GM19328 (cell line): ENCODE measurements around the gene MDFIC2.
"Not testable (repeated sequence)": the region's sequence is repeated elsewhere in the genome, so short reads cannot be mapped to it uniquely, and the experiment has no call there.

Experiments
- ATAC-seq: cut with Tn5 transposase; IDR thresholded peaks from one replicate; pipeline ENCODE4 v1.9.1; 2021; ENCODE audit warnings: mild to moderate bottlenecking, moderate library complexity; ENCODE audit not compliant: unreplicated experiment

Gene MDFIC2

DNA sequence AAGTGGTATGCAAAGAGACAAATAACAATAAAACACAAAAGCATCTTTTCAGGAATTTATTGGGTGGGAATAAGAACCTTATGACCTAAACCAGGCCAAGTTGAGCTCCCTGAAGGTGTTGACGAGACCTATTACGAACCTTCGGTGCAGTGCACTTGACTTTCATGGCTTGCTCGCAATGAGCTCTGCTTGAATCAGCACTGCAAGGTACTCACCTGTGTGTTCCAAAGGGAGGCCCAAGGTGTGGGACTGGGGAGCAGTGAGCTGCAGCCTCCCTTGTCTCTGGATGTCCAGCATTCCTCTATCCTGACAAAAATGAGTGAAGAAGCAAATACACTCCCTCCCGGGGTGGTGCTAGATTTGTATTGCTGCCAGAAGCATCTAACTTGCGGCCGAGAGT, at the start of gene MDFIC2:
Gene MDFIC2, minus strand, starts transcription at position 303 of the 400 bp plus-strand sequence. CDS start 665 bp downstream, outside the sequence.
- no peak for ATAC-seq

DNA sequence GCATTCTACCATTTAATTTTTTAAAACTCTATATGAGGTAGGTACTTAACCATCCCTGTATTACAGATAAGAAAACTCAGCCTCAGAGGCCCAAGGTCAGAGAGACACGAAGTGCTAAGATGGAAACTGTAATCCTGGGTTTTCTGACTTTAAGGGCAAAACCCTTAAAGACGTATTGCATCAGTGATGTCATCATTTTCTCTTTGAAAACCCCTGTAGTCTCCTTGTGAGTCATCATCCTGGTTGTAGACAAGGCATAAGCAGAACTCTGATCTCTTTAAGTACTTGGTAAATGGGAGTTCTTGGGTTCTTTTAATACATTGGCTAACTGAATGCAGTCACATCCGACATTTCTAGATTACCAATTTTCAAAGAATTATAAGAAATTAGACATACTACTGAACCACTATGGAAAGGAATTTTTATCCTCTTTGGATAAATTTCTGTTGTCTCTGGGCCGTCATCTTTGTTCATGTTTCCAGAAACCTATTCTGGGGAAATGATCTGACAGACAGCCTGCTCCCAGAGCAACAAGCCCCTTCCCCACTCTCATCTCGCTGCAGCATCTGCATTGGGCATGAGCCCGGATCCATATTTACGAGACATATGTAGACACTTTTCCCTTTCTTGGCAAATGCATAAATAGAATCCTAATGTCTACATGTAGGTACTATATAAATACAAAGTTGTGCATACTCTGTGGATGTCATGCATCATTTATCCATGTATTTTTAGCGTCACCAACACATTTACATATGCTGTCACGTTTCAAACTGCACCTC, 48.7 kb upstream of the MDFIC2 start:
- peak; percentile 74 for ATAC-seq

DNA sequence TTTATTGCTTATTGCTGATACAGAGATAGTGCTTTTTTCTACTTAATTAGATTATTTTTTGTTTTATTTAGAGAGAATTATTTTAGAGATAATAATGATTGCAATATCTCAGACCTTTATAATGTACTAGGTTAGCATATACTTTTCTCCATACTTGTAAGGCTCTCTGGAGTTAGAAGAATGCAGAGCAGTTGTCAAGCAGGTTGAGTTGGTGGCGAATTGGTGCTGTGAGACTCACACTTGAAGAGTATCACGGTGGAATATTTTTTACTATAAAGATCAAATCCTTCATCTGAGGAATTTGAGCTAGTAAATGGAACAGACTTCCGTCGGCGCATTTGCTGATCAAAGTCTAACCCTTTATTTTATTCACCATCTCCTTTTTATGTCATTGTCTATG, 47.3 kb upstream of the MDFIC2 start:
- ATAC-seq: no peak

DNA sequence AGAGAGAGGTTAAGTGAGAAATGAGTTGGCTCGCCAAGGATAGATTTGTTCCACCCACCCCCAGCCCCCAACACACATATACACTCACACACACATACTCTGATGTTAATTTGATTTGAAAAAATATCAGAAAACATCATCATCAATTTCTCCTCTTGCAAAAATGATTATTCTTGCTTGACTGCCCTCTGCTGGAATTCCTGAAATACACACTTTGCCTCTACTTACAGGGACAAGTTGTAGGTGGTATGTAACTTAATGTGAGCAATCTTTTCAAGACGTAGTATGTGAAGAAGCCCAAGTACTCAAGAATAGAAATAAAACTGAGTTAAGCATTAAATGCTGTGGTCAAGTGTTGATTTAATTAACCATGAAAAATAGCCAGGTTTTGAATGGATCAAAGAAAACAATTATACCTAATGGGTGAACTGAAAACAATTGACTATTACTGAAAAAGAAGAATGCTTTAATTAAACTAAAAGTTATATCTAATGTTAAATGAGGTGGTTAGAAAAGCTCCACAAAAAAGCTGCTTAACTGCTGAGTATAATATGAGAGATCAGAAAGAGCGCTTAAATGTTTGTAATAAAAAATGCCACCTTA, 46.6 kb upstream of the MDFIC2 start:
- ATAC-seq: no peak

DNA sequence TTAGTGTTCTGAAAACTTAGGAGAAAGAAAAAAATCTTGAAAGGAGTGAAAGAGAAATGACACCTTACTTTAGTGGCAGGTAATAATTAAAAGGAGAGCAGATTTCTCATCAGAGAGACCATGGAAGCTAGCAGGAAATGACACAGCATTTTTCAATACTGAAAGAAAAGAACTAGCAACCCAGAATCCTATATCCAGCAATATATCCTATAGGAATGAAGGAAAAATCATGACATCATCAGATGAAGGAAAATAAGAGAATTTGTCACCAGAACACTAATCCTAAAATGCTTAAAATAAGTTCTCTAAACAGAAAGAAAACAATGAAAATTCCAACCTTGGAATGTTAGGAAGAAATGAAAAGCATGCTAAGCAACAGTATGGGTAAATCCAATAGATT, 39.8 kb upstream of the MDFIC2 start:
- no peak for ATAC-seq

DNA sequence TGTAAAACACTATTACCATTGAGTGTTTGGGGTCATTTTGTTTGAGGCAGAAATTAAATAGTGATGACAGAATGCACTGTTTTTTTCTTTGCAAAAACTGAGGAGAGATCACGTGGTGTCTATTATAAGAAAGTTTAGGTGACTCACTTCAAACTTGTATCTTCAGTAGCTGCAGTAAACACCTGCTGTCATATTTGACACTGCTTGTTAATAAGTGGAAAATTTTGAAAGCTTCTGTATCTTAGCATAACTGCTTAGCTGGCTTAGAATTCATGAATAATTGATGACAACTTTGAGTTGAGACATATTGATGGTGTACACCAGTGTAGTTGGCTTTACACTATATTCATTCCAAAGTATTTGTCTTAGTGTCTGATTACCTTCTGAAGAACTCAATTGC, 29.7 kb upstream of the MDFIC2 start:
- ATAC-seq: no peak

DNA sequence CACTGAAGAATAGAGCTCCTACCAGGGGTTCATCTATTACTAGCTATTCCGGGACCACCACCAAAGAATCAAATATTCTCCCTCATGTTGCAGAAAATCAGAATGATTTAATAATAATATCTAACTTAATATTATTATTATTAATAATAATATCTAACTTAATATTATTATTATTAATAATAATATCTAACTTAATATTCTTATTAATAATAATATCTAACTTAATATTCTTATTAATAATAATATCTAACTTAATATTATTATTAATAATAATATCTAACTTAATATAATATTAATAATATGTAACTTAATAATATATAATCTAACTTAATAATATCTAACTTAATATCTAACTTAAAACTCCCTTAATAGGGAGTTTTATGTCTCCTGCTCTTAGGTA, 24.4 kb upstream of the MDFIC2 start:
- not testable (repeated sequence) for ATAC-seq

DNA sequence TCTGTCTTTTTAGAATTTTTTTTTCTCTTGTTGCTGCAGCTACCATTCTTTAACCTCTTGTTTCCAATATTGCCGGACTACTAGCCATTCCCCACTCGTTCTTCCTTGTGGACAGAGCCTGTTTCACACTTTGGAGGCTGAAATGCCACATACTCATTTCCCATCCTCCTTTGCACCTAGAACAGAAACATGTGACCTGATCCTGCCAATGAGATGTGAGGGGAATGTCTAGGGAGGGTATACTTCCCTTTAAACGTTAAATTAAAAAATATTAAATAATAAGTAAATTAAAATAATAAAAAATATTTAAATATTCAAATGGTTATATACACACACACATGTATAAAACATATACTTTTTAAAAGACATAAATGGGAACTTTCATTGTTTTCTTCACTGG, 20.6 kb upstream of the MDFIC2 start:
- ATAC-seq: no peak

DNA sequence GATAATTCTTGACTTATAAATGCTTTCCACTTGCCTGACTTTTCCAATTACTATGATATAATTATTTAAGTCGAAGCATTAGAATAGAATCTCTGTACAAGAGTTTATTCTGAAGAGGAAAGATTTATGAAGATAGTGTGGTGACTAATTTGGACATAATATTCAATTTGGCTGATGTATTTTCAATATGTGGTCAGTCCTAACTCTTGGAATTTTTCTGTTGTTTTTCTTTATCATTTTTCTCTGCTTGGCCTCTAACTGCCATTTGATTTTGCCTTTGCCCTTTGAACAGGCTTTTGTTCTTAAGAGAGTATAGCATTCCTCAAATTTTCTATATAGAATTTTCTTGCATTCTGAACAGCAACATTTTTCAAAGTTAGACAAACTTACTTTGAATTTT, 2.6 kb upstream of the MDFIC2 start:
- no peak for ATAC-seq

DNA sequence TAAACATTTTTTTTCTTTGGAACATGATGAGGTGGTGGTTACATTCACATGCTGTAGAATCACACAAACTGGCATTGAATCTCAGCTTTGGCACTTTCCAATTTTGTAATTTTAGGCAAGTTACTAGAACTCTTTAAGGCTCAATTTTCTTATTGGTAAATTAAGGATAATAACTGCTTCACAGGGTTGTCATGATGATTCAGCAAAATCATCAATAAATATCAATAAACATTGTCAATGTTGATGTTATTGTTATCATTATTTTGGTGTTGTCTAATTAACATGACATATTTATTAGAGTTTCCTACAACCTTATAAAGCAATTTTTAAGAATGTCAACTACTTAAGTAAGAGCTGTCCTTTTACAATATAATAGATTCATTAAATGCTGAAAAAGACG, 1.6 kb downstream of the MDFIC2 start:
- ATAC-seq: no peak

DNA sequence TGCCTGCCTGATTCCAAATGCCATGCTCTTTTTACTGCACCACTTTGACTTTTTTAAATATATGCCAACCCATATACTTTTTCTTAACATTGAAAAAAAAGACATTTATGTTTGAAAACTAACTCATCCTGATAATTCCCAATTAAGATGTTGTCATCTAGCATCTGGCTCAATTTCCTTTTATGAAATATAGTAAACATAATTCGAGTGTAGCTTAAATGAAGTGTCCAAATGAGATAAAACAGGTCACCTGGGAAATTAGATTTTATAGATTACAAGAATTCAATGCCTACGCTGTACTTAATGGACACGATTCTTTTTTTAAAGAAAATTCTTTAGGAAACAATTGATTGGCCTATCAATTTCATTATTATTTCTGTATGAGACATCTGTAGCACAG, 2.8 kb downstream of the MDFIC2 start:
- no peak for ATAC-seq

DNA sequence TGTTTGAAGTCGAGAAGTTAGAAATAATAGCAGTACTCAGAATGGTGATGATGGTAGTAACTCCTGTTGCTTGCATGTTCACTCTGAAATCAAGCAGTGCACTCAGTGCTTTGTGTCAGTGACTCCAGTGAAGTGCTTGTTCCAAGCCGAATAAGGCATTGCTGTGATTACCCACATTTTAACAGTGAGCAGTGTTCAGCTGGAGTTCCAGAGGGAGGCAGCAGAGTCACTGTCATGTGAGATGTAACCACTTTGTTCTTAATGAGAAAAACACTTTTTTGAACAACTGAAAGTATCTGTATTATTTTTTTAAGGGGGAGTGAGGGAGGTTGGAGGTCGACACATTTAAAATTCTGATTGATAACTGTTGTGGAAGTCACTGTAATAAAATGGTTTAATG, 3.7 kb downstream of the MDFIC2 start:
- ATAC-seq: no peak

DNA sequence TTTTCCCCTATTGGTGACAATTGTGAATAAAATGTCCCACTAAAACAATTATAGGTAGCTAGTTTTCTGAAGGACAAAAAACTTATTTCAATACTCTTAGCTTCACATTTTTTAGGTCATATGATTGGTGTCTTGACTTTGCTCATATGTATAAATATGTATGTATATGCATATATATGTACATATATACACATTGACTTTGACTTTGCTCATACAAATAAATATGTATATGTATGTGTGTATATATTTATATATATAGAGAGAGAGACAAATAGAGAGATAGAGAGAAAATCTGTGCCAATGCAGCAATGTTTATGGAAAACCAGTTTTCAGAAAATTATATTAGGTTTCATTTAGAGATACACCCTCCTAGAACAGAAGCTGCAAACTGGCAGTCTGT, 5.7 kb downstream of the MDFIC2 start:
- no peak for ATAC-seq

DNA sequence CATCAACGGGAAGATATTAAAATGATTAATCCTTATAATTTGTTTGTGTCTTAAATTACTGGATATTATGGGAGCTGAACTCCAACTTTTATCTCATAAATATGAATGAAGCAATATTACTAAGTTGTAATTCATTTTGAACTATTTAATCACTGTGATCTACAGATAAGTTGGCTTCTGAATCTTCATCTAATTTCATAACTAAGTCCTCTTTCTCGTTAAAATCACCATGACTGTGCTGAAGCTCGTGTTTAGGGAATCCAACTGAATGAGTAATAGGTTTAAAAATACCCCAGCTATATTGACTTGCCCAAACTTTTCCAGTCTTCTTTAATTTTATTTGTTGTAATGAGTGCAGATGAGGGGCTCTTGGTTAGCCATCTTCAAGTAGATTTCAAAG, 14.1 kb downstream of the MDFIC2 start:
- no peak for ATAC-seq

DNA sequence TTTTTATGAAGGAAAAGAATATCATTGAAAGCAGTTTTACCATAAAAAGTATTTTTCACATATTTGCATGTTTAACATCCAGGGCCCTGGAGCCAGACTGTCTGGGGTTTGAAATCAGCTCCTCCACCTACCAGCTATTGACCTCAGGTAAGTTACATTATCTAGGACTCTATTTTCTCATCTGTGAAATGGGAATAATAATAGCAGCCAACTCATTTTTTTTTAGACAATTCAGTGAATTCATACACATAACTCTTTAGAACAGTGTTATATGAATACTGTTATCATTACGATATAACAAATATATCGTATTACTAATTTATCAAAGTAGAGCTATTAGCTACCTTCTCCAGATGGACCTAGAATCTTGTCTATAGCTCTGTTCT, 21.3 kb downstream of the MDFIC2 start:
- no peak for ATAC-seq

DNA sequence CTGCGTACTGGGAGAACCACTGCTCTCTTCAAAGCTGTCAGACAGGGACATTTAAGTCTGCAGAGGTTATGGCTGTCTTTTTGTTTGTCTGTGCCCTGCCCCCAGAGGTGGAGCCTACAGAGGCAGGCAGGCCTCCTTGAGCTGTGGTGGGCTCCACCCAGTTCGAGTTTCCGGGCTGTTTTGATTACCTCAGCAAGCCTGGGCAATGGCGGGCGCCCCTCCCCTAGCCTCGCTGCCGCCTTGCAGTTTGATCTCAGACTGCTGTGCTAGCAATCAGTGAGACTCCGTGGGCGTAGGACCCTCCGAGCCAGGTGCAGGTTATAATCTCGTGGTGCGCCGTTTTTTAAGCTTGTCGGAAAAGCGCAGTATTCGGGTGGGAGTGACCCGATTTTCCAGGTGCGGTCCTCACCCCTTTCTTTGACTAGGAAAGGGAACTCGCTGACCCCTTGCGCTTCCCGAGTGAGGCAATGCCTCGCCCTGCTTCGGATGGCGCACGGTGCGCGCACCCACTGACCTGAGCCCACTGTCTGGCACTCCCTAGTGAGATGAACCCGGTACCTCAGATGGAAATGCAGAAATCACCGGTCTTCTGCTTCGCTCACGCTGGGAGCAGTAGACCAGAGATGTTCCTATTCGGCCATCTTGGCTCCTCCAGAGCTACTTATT, 21.9 kb downstream of the MDFIC2 start:
- not testable (repeated sequence) for ATAC-seq

DNA sequence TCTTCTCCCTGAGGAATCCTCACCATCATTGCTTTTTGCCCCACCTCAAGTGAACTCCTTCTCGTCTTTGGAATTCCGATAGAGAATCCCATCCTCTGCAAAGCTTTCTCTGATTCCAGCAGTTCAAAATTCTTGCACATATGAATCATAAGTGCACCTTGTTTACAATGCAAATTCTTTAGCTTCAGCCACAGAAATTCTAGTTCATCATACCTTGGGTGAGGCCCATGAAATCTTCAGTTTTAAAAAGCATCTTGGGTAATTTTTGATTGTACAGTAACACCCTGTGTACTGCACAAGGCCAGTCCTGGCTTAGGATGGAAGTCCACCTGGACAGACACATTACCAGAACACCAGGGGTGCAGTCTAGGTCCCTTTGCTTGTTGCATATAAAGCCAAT, 30.8 kb downstream of the MDFIC2 start:
- ATAC-seq: no peak

DNA sequence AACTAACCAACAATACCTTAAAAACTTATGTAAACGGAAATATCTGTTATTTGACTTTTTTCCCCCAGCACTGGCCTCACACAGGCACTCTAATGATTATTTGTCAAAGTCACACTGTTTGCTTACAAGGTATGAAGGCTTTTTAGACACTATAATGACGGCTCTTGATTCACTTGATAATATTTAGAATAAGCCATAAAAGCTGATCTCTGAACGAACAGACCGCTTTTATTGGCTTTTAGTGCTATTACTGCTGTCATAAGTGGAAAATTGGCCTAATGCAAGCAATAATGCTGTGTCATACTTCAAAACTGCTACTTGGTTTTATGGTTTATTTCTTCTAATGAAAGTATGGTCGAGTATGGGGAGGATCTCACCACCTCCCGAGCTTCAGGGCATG, 35.1 kb downstream of the MDFIC2 start:
- ATAC-seq: no peak

DNA sequence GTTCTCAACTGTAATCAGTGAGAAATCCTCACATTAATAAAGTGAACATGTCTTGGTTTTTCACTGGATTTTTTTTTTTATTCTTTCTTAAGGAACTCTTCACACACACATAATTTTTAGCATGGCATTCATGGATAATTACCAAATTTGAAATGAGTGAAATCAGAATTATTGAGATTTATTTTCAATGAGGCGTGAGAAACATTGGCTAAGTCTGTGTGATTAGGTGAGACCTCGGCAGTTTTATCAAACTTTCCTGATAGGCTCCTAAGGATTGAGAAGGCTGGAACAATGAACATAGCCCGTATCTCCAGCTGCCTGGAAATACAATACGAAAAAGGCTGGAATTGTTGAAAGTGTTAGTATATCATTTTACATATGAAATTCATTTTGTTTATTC, 35.5 kb downstream of the MDFIC2 start:
- ATAC-seq: no peak

DNA sequence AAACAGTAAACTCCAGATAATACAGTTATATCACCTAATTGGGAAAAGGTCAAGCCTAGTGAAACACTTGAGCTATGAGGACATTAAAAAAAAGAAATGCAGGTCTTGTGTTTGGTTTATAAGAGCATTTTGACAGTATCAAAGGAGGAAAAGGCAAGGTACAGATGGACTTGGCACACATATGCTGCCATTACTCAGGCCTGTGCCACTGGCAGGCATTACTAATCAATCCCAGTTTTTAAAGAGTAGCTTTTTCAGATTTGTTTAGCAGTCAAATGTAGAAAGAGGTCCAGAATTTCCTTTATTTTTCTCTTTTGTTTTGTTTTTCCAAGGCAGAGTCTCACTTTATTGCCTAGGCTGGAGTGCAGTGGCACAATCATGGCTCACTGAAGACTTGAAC, 38.9 kb downstream of the MDFIC2 start:
- no peak for ATAC-seq

DNA sequence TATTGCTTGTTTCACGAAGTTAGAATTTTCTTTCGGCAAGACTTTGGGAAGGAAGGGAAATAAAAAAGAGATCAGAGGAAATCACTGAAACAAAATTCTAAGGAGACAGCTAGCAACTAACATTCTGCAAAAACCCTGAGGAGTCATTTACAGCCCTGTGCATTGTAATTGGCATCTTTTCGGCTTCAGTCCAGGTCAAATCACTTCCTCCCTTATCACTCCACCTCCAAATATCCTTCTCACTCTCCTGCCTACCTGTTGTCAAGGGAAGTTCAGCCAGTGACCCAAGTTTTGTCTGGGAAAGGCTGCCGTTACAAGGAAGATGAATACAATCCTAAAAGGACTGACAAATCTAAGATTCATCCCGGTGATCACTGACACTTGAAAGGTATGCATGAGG, 39.6 kb downstream of the MDFIC2 start:
- ATAC-seq: no peak

DNA sequence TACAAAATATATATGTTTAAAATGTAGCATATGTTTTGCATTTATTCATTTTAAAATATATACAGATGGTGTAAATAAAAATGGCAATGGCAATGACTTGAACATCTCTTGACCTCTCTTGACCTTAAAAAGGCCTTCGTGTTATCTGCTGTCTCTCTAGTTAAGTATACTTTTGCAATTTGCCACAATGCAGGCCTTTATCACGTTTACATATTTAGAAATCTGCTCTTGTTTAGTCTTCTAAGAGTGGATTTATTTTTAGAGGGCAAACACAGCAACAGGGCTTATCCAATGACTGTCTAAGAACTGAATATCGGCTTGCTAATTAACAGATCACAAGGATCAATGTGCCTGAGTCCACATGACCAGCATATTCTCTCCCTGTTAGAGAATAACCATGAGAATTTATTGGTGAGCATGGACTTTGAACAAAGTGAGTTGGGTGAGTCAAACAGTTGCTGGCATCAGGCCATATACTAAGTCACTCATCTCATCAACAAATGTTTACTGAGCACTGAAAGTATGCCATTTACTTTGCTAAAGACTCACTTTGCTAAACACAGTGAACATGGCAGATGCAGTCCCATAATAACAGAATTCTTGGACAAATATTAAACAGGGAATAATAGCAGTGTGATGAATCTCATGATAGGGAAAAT, 48.2 kb downstream of the MDFIC2 start:
- no peak for ATAC-seq
